ENCODE data around the gene CARMIL1. TPM values are rescaled to one million over a fixed set of nuclear protein-coding genes. Genes with fewer than 3 reads are reported as not detected.

Gene CARMIL1
- total RNA-seq, 1 experiment from 2014 or later, result 23.6 TPM

- H4K8ac ChIP-seq (replicated peaks; ENCODE audit: insufficient read length, low read depth, low read length), result no peak overlapping the region
- H2BK120ac ChIP-seq (ENCODE audit: low read depth, low read length, poor library complexity, severe bottlenecking), result no peak overlapping the region
- H2BK12ac ChIP-seq (ENCODE audit: insufficient read length, low read depth, low read length), result no peak overlapping the region
- no peak overlapping the region for H3K4ac ChIP-seq (ENCODE audit: low read depth, low read length)
- no peak overlapping the region for H2BK15ac ChIP-seq (ENCODE audit: low read depth, low read length)
- no peaks in the 10 kb centered on the region for H3K79me1 ChIP-seq (ENCODE audit: insufficient read depth, low read depth, low read length, poor library complexity, severe bottlenecking)
- H3K23me2 ChIP-seq (ENCODE audit: insufficient read length, low read depth, low read length, poor library complexity, severe bottlenecking), result no peaks in the 10 kb centered on the region
- Mint-ChIP-seq H3K9me3 (peaks cover 13 to 21% of the 10 kb centered on the region in 2 experiments), H3K27ac (peak overlapping the region; percentile 46 to 59 (median 56); a peak in 5 of 7 replicates), H3K27me3 (ENCODE audit: low read depth) (no peaks in the 10 kb centered on the region), H3K36me3 (ENCODE audit: insufficient read depth in 1 of 3, low read depth in 3 of 3) (peaks cover 22 to 32% (median 24%) of the 10 kb centered on the region in 3 experiments), H3K4me3 (no peak overlapping the region), H3K4me1 (peaks cover 35 to 38% of the 10 kb centered on the region in 2 experiments)
- no peaks in the 10 kb centered on the region for H3K27me3 ChIP-seq (ENCODE audit: insufficient read depth, low read length)
- H3K4me2 ChIP-seq (ENCODE audit: insufficient read depth, insufficient read length, low read length), result no peak overlapping the region
- no peak overlapping the region for H3K14ac ChIP-seq (ENCODE audit: insufficient read depth, low read length)
- H3K4me1 ChIP-seq (ENCODE audit: insufficient read depth, low read length), result peaks cover 5% of the 10 kb centered on the region; the same call in 1 of the 2 replicates
- no peaks in the 10 kb centered on the region for H4K20me1 ChIP-seq (ENCODE audit: control insufficient read depth, insufficient read depth, insufficient read length)
- no peak overlapping the region for H3K27ac ChIP-seq (ENCODE audit: insufficient read length, low read depth, low read length)
- no peak for DNase-seq
- no peak for TF ChIP-seq CTCF (conservative IDR thresholded peaks at IDR 0.05)
- H2AK5ac ChIP-seq (ENCODE audit: insufficient read length, low read length), result no peak overlapping the region
- H4K5ac ChIP-seq (ENCODE audit: insufficient read length, low read depth, low read length), result no peak overlapping the region
- H3T11ph ChIP-seq (ENCODE audit: low read length), result no peak overlapping the region
- H4K91ac ChIP-seq (ENCODE audit: insufficient read length, low read depth, low read length), result no peak overlapping the region
- no peak overlapping the region for H2BK5ac ChIP-seq (ENCODE audit: insufficient read length, low read length)
- no peak overlapping the region for H2AFZ ChIP-seq (ENCODE audit: low read length)
- no peak overlapping the region for H3K23ac ChIP-seq (ENCODE audit: insufficient read length, low read depth, low read length)
- H2BK20ac ChIP-seq (ENCODE audit: low read depth, low read length, poor library complexity, severe bottlenecking), result no peak overlapping the region
- no CpG with 5 or more reads among the region's 1 CpG for WGBS (ENCODE audit: extremely low coverage, insufficient read length, low lambda C conversion rate)
- H3K9me3 ChIP-seq (ENCODE audit: control insufficient read depth, low read depth, low read length), result no peaks in the 10 kb centered on the region
- no peak overlapping the region for H3K9ac ChIP-seq (ENCODE audit: extremely low read depth, insufficient read length, low read length)
- no peak overlapping the region for H3K18ac ChIP-seq (ENCODE audit: insufficient read length, low read depth, low read length)
- H3K79me2 ChIP-seq (ENCODE audit: insufficient read depth, low read length), result no peaks in the 10 kb centered on the region
- H3K56ac ChIP-seq (ENCODE audit: insufficient read length, low read depth, low read length), result no peak overlapping the region
Observed at GRCh38 chr6:25447570-25447929, 168.4 kb downstream of the CARMIL1 start.

Data from H9 (cell line).